Mucosa of rectum (tissue), 2 donors: Measurements from ENCODE around the gene USH1G.
A peak's percentile ranks its signal among the peaks of the same experiment; 100 is the strongest.
"Not testable (repeated sequence)": the region's sequence is repeated elsewhere in the genome, so short reads cannot be mapped to it uniquely, and the experiment has no call there.

Experiments
- H3K27ac ChIP-seq, 2 donors: one replicate each; pipeline ENCODE4 v1.7.0; 2013; ENCODE audit warnings: inconsistent platforms in 2 of 2, low read depth in 2 of 2, low read length in 2 of 2
- H3K27me3 ChIP-seq, 2 donors: one replicate each; pipeline ENCODE4 v1.7.0; 2013; ENCODE audit warnings: low read length in 2 of 2; ENCODE audit not compliant: control insufficient read depth in 2 of 2, insufficient read depth in 2 of 2
- H3K36me3 ChIP-seq, 2 donors: one replicate each; pipeline ENCODE4 v1.7.0; 2013; ENCODE audit warnings: low read length in 2 of 2; ENCODE audit not compliant: control insufficient read depth in 2 of 2, insufficient read depth in 2 of 2
- H3K4me1 ChIP-seq, 2 donors: one replicate each; pipeline ENCODE4 v1.7.0; 2013; ENCODE audit warnings: low read length in 2 of 2, mild to moderate bottlenecking in 1 of 2; ENCODE audit not compliant: control insufficient read depth in 2 of 2, insufficient read depth in 2 of 2
- H3K4me3 ChIP-seq, 2 donors: one replicate each; pipeline ENCODE4 v1.7.0; 2013; ENCODE audit warnings: low read length in 2 of 2
- H3K9ac ChIP-seq, 2 donors: one replicate each; pipeline ENCODE4 v1.7.0; 2013; ENCODE audit warnings: low read length in 2 of 2, low read depth in 1 of 2, mild to moderate bottlenecking in 1 of 2
- H3K9me3 ChIP-seq, 2 donors: one replicate each; pipeline ENCODE4 v1.7.0; 2013; ENCODE audit warnings: low read length in 2 of 2; ENCODE audit not compliant: control insufficient read depth in 2 of 2
- donor health status: healthy.
- donor health status: Normal muscosa, but diverticular disease.

Gene USH1G

GRCh38 chr17:74922694-74923537 is at the start of gene USH1G:
USH1G (minus strand) TSS chr17:74923255; CDS start chr17:74923073, 182 bp downstream.
- H3K4me3 ChIP-seq: peak within 1 kb of the TSS in 1 of 2 donors; percentile 16
- H3K9ac ChIP-seq: no peak within 1 kb of the TSS
- peaks cover 37 to 57% of the 10 kb centered on the region in 2 donors for H3K27me3 ChIP-seq
- no peaks in the 10 kb centered on the region for H3K36me3 ChIP-seq
- H3K4me1 ChIP-seq: peaks cover 0 to 7% of the 10 kb centered on the region in 2 donors
- no peak within 1 kb of the TSS for H3K27ac ChIP-seq
- no peaks in the 10 kb centered on the region for H3K9me3 ChIP-seq

- no peaks in the 10 kb centered on the region for H3K9me3 ChIP-seq
- H3K9ac ChIP-seq: peak within 1 kb of the TSS in 1 of 2 donors; percentile 83
- H3K27me3 ChIP-seq: peaks cover 3 to 6% of the 10 kb centered on the region in 2 donors
- H3K27ac ChIP-seq: peak within 1 kb of the TSS; percentile 74 to 84
- H3K36me3 ChIP-seq: no peaks in the 10 kb centered on the region
- H3K4me3 ChIP-seq: peak within 1 kb of the TSS; percentile 66 to 72
- peaks cover 9 to 19% of the 10 kb centered on the region in 2 donors for H3K4me1 ChIP-seq
Observed at GRCh38 chr17:74972107-74972972, 49.3 kb upstream of the USH1G start, which contains the start of gene HID1. HID1 (minus strand) TSS chr17:74972759; CDS start chr17:74972656, 103 bp downstream.

GRCh38 chr17:74971842-74972106 is 48.7 kb upstream of the USH1G start:
- peaks cover 3 to 6% of the 10 kb centered on the region in 2 donors for H3K27me3 ChIP-seq
- H3K9me3 ChIP-seq: no peaks in the 10 kb centered on the region
- H3K36me3 ChIP-seq: no peaks in the 10 kb centered on the region
- H3K27ac ChIP-seq: peak overlapping the region; percentile 71 to 84
- peak overlapping the region; percentile 64 to 66 for H3K4me3 ChIP-seq
- peak overlapping the region in 1 of 2 donors; percentile 83 for H3K9ac ChIP-seq
- H3K4me1 ChIP-seq: peaks cover 9 to 19% of the 10 kb centered on the region in 2 donors

- peak overlapping the region in 1 of 2 donors; percentile 83 for H3K9ac ChIP-seq
- H3K27ac ChIP-seq: peak overlapping the region; percentile 71 to 84
- H3K4me1 ChIP-seq: peaks cover 9 to 19% of the 10 kb centered on the region in 2 donors
- H3K36me3 ChIP-seq: no peaks in the 10 kb centered on the region
- H3K4me3 ChIP-seq: peak overlapping the region; percentile 64 to 66
- H3K27me3 ChIP-seq: peaks cover 3 to 6% of the 10 kb centered on the region in 2 donors
- H3K9me3 ChIP-seq: no peaks in the 10 kb centered on the region
Observed at GRCh38 chr17:74971069-74971841, 48.2 kb upstream of the USH1G start.

- Histone ChIP-seq H3K4me1 (peaks cover 9 to 19% of the 10 kb centered on the region in 2 donors), H3K36me3 (no peaks in the 10 kb centered on the region), H3K4me3 (peak overlapping the region in 1 of 2 donors; percentile 2), H3K9ac (peak overlapping the region in 1 of 2 donors; percentile 18), H3K27me3 (peaks cover 3 to 6% of the 10 kb centered on the region in 2 donors), H3K27ac (peak overlapping the region in 1 of 2 donors; percentile 71), H3K9me3 (no peaks in the 10 kb centered on the region)
Observed at GRCh38 chr17:74970395-74970794, 47.3 kb upstream of the USH1G start.

GRCh38 chr17:74969501-74969900 is 46.4 kb upstream of the USH1G start:
- peaks cover 9 to 19% of the 10 kb centered on the region in 2 donors for H3K4me1 ChIP-seq
- not testable (repeated sequence) for H3K4me3 ChIP-seq, H3K9me3 ChIP-seq, H3K36me3 ChIP-seq, H3K27me3 ChIP-seq, H3K9ac ChIP-seq, H3K27ac ChIP-seq

GRCh38 chr17:74968361-74968780 is 45.3 kb upstream of the USH1G start:
- peaks cover 3 to 4% of the 10 kb centered on the region in 2 donors for H3K27me3 ChIP-seq
- no peak overlapping the region for H3K4me3 ChIP-seq
- H3K27ac ChIP-seq: no peak overlapping the region
- H3K4me1 ChIP-seq: peaks cover 9 to 19% of the 10 kb centered on the region in 2 donors
- no peak overlapping the region for H3K9ac ChIP-seq
- no peaks in the 10 kb centered on the region for H3K9me3 ChIP-seq
- H3K36me3 ChIP-seq: no peaks in the 10 kb centered on the region

GRCh38 chr17:74964988-74965622 is 42.0 kb upstream of the USH1G start:
- H3K4me1 ChIP-seq: peaks cover 8 to 14% of the 10 kb centered on the region in 2 donors
- H3K4me3 ChIP-seq: no peak overlapping the region
- H3K36me3 ChIP-seq: no peaks in the 10 kb centered on the region
- no peaks in the 10 kb centered on the region for H3K27me3 ChIP-seq
- H3K9ac ChIP-seq: no peak overlapping the region
- H3K9me3 ChIP-seq: no peaks in the 10 kb centered on the region
- H3K27ac ChIP-seq: no peak overlapping the region

- Histone ChIP-seq H3K36me3 (no peaks in the 10 kb centered on the region), H3K4me3 (no peak overlapping the region), H3K4me1 (peaks cover 8 to 13% of the 10 kb centered on the region in 2 donors), H3K27me3 (no peaks in the 10 kb centered on the region), H3K9ac (no peak overlapping the region), H3K27ac (no peak overlapping the region), H3K9me3 (no peaks in the 10 kb centered on the region)
Observed at GRCh38 chr17:74964246-74964761, 41.2 kb upstream of the USH1G start.
